Measurements from ENCODE around the gene ZSCAN5A. TPM values are rescaled to one million over a fixed set of nuclear protein-coding genes. Genes with fewer than 3 reads are reported as not detected.

Gene ZSCAN5A
- total and polyA plus RNA-seq, 2 of the 13 experiments (the other 11 are each of a cell fraction or from before 2014, with no cell fraction given): 9.5 to 17.8 TPM

GRCh38 chr19:56315077-56315828 lies 614 bp upstream of the ZSCAN5A start (continued):
- TF ChIP-seq STAT6 (CRISPR knock-in tag; IDR thresholded peaks at IDR 0.05; ENCODE audit: borderline replicate concordance) (0 out of 2 replicates have a peak, but pooled peaks have one; percentile 17), ZNF292 (CRISPR knock-in tag; IDR thresholded peaks at IDR 0.05; ENCODE audit: borderline replicate concordance, low read depth) (no peak), SMARCC2 (IDR thresholded peaks at IDR 0.05) (no peak), DNMT1 (CRISPR knock-in tag; IDR thresholded peaks at IDR 0.05) (no peak), ADNP (CRISPR knock-in tag; IDR thresholded peaks at IDR 0.05) (no peak), ZFP1 (CRISPR knock-in tag; IDR thresholded peaks at IDR 0.05) (no peak), ZFY (CRISPR knock-in tag; IDR thresholded peaks at IDR 0.05) (0 out of 2 replicates have a peak, but pooled peaks have one; percentile 10), SP2 (CRISPR knock-in tag; IDR thresholded peaks at IDR 0.05) (peak; percentile 83), SPEN (CRISPR knock-in tag; IDR thresholded peaks at IDR 0.05; ENCODE audit: low read depth) (0 out of 2 replicates have a peak, but pooled peaks have one; percentile 12), SNRNP70 (IDR thresholded peaks at IDR 0.05; ENCODE audit: low read depth, low read length) (no peak), POLR2A (IDR thresholded peaks at IDR 0.05; ENCODE audit: insufficient read depth in 1 of 2, low read depth in 2 of 2, low read length in 2 of 2) (peak in 1 of 2 experiments; percentile 71; a peak in 2 of 4 replicates), ZNF670 (CRISPR knock-in tag; IDR thresholded peaks at IDR 0.05; ENCODE audit: borderline replicate concordance) (no peak), CBFB (CRISPR knock-in tag; IDR thresholded peaks at IDR 0.05) (no peak), REPIN1 (CRISPR knock-in tag; IDR thresholded peaks at IDR 0.05; ENCODE audit: borderline replicate concordance, low read depth) (peak; percentile 5; the same call in 1 of the 2 replicates), ZNF615 (CRISPR knock-in tag; IDR thresholded peaks at IDR 0.05; ENCODE audit: borderline replicate concordance) (no peak), SP1 (IDR thresholded peaks at IDR 0.05) (no peak), SP1 (CRISPR knock-in tag; IDR thresholded peaks at IDR 0.05) (no peak), ZMYM3 (CRISPR knock-in tag; IDR thresholded peaks at IDR 0.05) (peak; percentile 59; the same call in 1 of the 2 replicates), NKX3-1 (CRISPR knock-in tag; IDR thresholded peaks at IDR 0.05) (no peak), FOXC1 (CRISPR knock-in tag; IDR thresholded peaks at IDR 0.05; ENCODE audit: borderline replicate concordance) (peak; percentile 72), FOXK1 (CRISPR knock-in tag; IDR thresholded peaks at IDR 0.05; ENCODE audit: borderline replicate concordance, low read depth) (0 out of 2 replicates have a peak, but pooled peaks have one; percentile 4), RARA (CRISPR knock-in tag; IDR thresholded peaks at IDR 0.05) (no peak), ZNF281 (CRISPR knock-in tag; IDR thresholded peaks at IDR 0.05; ENCODE audit: borderline replicate concordance) (no peak), ZNF10 (CRISPR knock-in tag; IDR thresholded peaks at IDR 0.05; ENCODE audit: borderline replicate concordance, low read depth) (no peak), CERS6 (CRISPR knock-in tag; IDR thresholded peaks at IDR 0.05) (no peak), NFYC (CRISPR knock-in tag; IDR thresholded peaks at IDR 0.05) (peak; percentile 80)

All from HepG2 (cell line).